AG08396 (cell line): Measurements from ENCODE around the gene RC3H2.
A peak's percentile ranks its signal among the peaks of the same experiment; 100 is the strongest.

Source experiments
- DNase-seq: peaks from one replicate; pipeline ENCODE4 v3.0.0; 2012; ENCODE audit warnings: low spot score, mixed read lengths

RC3H2 gene

GRCh38 chr9:122904823-122905710 is at the start of gene RC3H2:
Gene RC3H2, minus strand, starts transcription at chr9:122905359. Its CDS starts 7,850 bp downstream, at chr9:122897509.
- DNase-seq, result peak; percentile 94

DNA sequence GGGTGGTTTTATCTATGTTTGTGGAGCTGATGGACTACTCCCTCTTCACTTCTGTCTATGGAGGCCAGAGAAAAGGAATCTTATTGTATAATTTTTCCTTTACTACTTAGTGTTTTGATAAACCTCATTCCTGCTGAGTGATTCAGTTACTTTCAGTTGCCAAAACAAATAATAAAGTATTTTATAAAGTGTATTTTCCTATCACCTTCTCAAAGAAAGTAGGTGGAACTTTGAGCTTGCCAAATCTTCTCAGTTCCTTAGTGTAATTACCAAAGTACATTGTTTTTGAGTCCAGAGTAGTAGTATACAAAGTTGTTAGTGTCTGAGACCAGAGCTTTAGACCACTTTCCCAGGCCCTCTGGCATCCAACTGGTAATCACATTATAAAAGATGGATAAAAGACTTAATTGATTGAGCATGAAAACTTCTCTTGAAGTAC is 49.1 kb upstream of the RC3H2 start:
- DNase-seq, result peak; percentile 34

DNA sequence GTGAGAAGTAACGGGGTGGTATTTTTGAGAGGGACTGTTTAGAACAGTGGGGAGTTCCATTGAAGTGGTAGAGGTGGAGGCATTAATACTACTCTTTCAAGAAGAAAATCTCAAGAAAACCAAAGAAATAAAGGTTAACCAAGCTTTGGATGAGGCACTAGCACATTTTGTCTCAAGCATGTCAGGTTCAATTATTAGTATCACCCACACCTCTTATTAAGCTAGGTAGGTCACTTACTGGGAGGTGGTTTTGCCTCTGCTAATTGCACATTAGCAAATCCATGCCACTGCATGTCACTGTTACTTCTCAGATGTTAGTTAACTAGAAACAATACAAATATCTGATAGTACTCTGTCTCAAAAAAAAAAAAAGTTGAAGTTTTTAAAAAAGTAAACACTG is 45.9 kb upstream of the RC3H2 start:
- no peak for DNase-seq

- no peak for DNase-seq
These were observed 45.1 kb upstream of the RC3H2 start for GRCh38 chr9:122950263-122950662.

- no peak for DNase-seq
These were observed 44.5 kb upstream of the RC3H2 start for GRCh38 chr9:122949696-122950095.

DNA sequence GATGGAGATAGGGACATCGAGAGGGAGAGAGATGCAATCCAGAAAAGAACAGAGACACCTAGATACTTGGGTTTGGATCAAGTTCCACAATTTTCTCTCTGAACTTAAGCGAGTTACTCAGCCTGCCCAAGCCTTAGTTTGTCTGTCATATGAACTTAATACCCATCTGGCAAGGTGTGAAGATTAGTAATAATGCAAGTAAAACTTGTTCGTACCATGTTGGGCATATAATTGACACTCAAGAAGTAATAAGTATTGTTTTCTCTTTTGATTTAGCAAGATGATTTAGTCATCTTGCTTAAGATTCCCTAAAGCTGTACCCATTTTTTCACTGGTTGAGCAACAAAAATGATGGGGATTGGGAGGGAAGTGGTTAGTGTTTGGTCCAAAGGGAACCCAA is 43.2 kb upstream of the RC3H2 start:
- DNase-seq, result no peak

GRCh38 chr9:122946461-122947005 is 41.4 kb upstream of the RC3H2 start:
- DNase-seq, result no peak

GRCh38 chr9:122944960-122945888 is 40.1 kb upstream of the RC3H2 start:
- DNase-seq, result no peak

DNA sequence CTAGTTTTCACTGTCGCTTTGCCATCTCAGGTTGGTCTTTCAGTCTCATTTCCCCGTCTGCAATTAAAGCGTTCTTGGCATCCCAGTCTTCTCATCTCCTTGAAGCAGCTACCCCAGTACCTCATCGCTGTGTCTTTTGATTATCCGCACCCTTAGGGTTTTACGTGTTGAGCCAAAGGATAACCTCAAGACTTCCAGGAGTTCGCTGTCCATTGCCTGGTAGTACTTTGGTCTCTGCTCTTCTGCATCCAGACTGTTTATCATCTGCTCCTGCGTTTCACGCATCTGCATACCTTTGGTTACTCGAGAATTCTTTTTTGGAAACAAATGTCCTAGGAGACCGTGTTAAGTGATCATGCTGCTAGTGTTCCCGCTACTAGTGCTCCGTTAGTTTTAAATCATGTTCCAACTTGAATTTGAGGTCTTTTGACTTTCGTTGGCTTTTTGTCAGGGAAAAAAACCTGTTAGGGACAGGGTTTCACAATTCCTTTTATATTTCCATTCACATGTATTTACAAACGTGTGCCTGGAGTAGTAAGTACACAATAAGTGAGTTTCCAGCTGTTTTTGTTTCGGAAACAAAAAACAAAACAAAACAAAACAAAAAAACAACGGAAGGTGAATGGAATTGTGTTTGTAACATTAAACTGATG is 36.5 kb upstream of the RC3H2 start:
- DNase-seq, result peak; percentile 46

DNA sequence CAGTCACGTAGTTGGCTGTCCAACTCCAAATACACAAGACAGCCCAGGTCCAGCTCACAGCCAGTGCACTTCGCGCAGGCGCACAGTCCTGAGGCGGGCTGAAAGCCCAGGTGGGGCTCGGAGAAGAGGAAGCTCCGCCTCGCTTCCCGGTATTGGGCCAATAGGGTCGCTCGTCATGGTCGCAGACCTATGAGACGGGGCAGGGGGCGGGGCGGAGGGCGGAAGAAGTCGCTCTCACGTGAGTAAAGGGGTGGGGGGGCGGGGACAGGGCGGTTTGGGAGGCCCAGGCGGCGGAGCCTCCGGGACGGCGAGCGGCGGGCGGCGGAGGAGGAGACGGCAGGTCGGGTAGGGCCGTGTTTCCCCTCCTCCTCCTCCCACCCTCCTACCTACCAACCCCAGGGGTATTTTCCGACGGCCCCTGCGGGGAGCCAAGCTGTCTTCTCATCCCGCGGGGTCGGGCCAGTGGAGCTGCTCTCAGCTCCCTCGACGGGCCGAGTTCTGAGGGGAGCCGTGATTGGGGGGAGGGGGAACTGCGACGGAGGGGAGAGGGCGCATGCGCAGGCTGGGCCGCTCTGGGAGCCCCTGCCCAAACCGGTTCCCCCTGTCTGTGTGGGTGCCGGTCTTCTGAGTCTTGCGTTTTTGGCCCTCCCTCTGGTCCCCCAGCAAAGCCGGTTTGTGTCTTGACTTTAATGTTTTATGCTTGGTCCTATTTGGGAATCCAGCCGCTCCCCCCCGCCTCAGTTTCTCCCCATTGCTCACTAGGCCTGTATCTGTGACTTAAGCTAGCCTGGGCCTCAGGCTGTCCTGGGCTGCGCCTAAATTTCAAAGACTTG is 35.8 kb upstream of the RC3H2 start, which contains the start of gene RABGAP1:
TSS of gene RABGAP1 (plus strand) at position 272 of the 833 bp plus-strand sequence. CDS start 16,040 bp downstream, outside the sequence.
- DNase-seq, result peak; percentile 98

DNA sequence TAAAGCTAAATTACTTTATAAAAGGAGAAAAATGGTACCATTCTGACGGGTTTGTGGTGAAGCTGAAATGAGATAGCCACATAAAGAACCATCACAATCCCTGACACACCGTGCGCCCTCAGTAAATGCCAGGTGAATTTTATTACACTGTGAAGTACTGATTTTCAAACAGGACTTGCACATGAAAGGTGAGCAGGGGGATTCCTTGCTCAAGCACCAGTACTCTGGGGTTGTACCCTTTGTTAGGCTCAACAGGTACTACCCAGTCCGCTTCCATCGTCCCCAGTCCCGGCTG is 35.2 kb upstream of the RC3H2 start:
- DNase-seq, result no peak

DNA sequence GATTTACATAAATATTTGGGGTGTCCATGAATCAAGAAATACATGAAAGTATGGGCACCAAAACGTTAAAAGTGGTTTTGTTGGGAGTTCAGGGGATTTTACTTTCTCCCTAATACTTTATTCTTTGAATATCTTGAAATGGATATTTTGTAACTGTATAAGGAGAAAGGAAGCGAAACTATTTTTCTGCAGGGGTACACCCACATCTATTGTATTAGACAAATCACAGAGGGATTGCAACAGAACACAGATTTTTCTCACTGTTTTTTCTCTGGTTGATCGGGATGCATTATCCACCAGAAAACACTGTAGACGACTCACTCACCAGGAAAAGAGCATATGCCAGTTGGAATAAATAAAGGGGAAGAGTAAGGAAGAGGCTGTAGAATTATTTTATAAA is 34.4 kb upstream of the RC3H2 start:
- no peak for DNase-seq

DNA sequence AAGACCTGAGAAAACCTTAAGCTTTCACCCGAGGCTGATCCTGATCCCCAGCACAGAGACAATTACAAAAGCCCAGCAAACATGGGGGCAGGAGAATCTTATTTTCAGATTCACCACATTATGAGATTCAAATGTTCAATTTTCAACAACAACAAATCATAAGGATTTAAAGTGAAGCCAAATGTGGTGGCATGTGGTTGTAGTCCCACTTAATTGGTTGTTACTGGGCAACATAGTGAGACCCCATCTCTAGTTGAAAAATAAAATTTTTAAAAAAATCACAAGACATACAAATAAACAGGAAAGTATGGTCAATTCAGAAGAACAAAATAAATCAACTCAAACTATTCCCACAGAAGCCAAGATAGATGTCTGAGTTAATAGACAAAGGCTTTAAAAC is 31.7 kb upstream of the RC3H2 start:
- no peak for DNase-seq

- DNase-seq, result no peak
These were observed 31.3 kb upstream of the RC3H2 start for GRCh38 chr9:122936464-122936863.

DNA sequence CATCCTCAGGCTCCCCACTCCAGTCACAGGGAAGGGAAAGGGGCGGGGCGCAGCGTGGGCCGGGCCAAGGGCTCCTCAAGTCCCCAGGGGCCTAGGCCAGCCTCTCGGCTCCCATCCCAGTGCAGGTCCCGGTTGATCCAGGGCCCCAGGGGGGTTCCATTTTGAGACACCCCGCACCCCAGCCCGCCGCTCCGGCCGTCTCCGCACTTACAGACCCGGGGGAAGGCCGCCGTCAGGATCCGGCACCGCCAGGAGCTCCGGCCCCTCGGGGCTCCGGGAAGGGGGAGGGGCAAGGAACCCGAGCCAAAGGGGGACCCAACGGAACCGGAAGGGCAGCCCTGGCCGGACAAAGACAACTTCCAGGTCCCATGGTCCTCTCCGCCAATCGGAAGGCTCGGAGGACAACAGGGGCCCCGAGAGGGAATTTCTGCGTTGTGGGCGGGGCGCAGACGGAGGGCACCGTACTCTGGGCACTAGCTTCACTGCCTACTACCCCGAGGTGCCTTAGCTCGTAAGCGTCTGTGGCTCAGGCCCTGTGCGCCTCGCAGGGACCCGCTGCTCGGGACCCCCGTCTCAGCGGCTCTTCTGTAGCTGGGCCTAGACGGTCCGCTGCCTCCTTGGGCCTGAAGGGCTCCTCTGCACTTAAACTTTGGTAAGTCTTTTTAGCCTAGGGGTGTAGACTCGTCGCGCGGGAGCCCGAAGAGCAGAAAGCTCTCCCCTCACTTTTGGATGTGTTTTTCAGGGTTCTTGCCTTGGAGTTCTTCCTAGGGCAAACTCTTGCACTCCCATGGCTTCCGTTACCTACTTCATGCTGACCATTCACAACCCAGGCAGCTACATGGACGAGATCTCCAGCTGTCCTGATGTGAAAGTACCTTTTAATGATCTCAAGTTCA is 26.3 kb upstream of the RC3H2 start, which contains the start of gene ZBTB26:
TSS of gene ZBTB26 (minus strand) at position 287 of the 896 bp plus-strand sequence. CDS start 11,578 bp downstream, outside the sequence.
- DNase-seq, result peak; percentile 95

DNA sequence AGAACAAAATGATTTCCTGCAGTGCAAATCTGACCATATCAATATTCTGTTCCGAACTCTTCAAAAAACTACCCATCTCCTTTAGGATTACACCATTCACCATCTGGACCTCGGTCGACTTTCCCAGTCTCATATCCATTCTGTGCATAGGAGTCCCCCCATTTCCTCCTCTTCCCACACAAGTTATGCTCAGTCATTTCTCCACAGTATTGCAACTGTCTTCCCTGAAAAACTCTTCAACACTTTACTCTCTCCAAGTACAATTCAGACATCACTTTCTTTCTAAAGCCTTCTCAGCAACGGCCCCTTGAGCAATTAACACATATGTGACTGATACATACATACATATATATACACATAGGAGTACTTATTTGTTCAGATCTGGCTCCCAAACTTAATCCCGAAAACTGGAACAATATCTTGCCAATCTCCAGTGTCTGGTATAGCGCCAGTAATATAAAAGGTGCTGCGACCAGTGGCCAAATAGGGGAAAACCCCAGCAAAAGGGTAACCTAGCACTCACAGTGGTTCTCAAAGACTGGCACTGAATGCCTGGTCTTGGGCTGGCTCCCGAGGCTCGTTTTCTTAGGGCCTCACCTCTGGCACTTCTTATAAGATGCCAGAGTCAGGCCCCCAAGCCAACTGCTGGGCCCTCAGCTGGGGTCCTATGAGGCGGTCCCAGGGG is 25.5 kb upstream of the RC3H2 start:
- DNase-seq, result no peak

DNA sequence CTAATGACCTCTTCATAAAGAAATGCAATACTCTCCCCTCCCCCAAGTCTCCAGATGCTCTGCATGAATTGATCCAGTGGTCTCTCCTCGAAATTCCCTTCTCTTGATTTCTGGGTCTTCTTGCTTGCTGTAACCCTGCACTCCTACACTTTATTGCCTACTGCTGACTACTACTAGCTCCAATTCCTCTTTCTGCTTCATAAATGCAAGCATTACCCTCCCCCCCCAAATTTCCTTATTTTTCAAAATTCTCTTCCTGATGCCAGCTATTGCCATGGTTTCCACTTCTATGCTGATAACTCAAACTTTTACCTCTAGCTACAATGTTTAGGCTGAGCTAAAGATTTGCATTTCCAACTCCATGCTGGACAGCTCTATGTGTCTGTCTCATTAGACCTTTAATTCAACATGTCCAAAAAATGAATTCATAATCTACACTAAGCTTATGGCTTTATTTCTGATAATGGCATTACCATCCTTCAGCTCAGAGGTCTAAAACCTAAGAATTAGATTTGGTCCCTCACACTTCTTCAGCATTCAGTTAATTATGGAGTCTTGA is 24.7 kb upstream of the RC3H2 start:
- DNase-seq, result no peak

- no peak for DNase-seq
These were observed 18.8 kb upstream of the RC3H2 start for GRCh38 chr9:122923947-122924346.

GRCh38 chr9:122922713-122923112 is 17.6 kb upstream of the RC3H2 start:
- no peak for DNase-seq
